Panc1 (cell line): ENCODE results near the gene FSTL5.

Source experiments
- POLR2AphosphoS5 ChIP-seq: IDR thresholded peaks from 2 replicates; pipeline ENCODE4 v1.6.1; 2012; ENCODE audit warnings: mild to moderate bottlenecking, low read depth, low read length, moderate library complexity
- SIN3A ChIP-seq: IDR thresholded peaks from 2 replicates; pipeline ENCODE4 v1.6.1; 2012; ENCODE audit warnings: low read depth, mild to moderate bottlenecking, low read length, moderate library complexity, borderline replicate concordance; ENCODE audit not compliant: insufficient read depth
- TF ChIP-seq, protein P1 (sequence below): fragments of 450-650 bp; IDR thresholded peaks from 2 replicates; pipeline ENCODE4 v1.5.1; 2017; ENCODE audit warnings: mild to moderate bottlenecking

DNA sequence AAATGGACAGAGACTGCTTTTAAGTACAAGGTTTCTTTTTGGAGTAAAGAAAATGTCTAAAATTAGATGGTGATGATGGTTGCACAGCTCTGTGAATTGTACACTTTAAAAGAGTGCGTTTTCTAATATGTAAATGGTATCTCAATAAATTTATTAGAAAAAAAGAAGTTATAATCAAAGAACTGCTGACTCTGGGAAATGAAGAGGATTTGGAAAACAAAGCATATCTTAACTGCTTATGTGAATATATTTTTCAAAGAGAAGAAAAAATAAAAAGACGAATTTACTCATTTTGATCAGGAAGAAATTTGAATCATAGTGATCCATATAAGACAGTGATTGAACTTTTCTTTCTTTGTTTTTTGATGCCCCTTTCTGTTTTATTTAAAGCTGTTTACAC is 45.9 kb upstream of the FSTL5 start:
- TF ChIP-seq, protein P1, sequence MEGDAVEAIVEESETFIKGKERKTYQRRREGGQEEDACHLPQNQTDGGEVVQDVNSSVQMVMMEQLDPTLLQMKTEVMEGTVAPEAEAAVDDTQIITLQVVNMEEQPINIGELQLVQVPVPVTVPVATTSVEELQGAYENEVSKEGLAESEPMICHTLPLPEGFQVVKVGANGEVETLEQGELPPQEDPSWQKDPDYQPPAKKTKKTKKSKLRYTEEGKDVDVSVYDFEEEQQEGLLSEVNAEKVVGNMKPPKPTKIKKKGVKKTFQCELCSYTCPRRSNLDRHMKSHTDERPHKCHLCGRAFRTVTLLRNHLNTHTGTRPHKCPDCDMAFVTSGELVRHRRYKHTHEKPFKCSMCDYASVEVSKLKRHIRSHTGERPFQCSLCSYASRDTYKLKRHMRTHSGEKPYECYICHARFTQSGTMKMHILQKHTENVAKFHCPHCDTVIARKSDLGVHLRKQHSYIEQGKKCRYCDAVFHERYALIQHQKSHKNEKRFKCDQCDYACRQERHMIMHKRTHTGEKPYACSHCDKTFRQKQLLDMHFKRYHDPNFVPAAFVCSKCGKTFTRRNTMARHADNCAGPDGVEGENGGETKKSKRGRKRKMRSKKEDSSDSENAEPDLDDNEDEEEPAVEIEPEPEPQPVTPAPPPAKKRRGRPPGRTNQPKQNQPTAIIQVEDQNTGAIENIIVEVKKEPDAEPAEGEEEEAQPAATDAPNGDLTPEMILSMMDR = no peak
- TF ChIP-seq SIN3A (no peak), POLR2AphosphoS5 (no peak)
